ENCODE data around the gene POLR2L.

DNA sequence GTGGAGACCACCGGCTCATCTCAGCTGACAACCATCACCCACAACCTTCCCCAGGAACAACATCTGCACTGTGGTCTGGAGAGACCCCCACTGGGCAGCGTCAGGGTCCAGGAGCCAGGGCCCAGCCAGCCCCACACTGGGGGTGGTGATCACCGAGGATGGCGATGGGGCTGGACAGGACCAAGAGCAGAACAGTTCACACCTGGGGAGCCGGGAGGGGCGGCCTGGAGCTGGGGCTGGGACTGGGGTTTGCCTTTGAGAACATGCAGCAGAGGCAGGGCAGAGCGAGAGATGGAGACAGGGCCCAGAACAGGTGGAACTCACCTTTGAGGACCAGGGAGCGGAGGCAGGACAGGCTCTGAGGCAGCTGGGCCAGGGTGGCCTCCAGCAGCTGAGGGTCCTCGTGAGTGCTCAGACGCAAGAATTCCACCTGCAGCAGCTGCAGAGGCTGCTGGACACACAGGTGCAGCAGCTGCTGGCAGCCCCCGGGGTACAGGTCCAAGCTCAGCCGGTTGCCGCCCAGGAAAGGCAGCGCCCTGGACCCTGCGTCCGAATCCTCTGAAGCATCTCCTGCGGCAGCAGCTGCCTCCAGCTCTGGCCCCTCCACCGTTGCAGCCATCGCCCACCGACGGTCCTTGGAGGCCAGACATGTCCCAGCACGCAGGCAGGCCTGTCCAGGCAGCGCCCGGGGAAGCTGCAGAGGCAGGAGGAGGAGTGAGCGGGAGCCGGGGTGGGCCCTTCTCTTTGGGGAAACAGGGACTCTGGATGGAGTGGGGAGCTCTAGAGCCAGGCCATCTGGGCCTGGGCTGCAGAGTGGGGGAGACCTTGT, 38.3 kb downstream of the POLR2L start:
- TF ChIP-seq, protein P1, sequence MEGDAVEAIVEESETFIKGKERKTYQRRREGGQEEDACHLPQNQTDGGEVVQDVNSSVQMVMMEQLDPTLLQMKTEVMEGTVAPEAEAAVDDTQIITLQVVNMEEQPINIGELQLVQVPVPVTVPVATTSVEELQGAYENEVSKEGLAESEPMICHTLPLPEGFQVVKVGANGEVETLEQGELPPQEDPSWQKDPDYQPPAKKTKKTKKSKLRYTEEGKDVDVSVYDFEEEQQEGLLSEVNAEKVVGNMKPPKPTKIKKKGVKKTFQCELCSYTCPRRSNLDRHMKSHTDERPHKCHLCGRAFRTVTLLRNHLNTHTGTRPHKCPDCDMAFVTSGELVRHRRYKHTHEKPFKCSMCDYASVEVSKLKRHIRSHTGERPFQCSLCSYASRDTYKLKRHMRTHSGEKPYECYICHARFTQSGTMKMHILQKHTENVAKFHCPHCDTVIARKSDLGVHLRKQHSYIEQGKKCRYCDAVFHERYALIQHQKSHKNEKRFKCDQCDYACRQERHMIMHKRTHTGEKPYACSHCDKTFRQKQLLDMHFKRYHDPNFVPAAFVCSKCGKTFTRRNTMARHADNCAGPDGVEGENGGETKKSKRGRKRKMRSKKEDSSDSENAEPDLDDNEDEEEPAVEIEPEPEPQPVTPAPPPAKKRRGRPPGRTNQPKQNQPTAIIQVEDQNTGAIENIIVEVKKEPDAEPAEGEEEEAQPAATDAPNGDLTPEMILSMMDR (conservative IDR thresholded peaks at IDR 0.05): no peak
- no peak for TF ChIP-seq EZH2 (IDR thresholded peaks at IDR 0.05; ENCODE audit: low read depth)

All from PC-9 (cell line).